Esophagus muscularis mucosa (tissue), 3 donors: ENCODE results near the gene DNAI7.

Experiments
- CTCF ChIP-seq, 3 experiments: fragments of 200-600 bp in 2 of 3; fragments of 450-650 bp in 1 of 3; sonication (generic) in 2 of 3; IDR thresholded peaks; one replicate each; pipeline ENCODE4 v1.5.1; 2017 to 2019; ENCODE audit warnings: antibody characterized with exemption in 3 of 3, mild to moderate bottlenecking in 2 of 3, moderate library complexity in 1 of 3
- POLR2AphosphoS5 ChIP-seq, 2 donors: sonication (generic); formaldehyde crosslinking; IDR thresholded peaks; one replicate each; pipeline ENCODE4 v1.6.1; 2017; ENCODE audit warnings: antibody characterized with exemption in 2 of 2

GRCh38 chr12:25124493-25124892 lies 70.5 kb downstream of the DNAI7 start:
- TF ChIP-seq CTCF (IDR thresholded peaks at IDR 0.05) (no peak), POLR2AphosphoS5 (IDR thresholded peaks at IDR 0.05) (no peak)
